ENCODE data around the gene KRT6B.

DNA sequence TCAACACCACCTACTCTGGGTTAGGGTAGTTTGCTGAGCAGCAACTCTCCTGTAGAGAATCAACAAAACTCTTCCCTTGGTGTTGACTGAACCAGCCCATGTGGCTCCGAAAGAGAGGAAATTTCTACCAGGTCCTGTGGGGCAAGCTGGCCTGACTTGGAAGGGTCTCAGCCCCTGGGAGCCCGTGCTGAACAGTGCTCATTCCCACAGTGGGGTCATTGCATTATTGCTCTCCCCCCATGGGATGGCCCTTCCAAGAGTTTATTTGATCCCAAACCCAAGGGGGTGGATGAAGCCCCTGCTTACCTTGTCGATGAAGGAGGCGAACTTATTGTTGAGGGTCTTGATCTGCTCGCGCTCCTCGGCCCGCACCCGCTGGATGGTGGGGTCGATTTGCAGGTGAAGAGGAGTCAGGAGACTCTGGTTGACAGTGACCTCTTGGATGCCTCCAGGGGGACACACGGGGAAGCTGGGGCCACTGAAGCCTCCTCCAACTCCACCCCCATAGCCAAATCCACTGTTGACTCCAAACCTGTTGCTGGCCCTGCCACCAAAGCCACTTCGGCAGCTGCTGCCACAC lies 18.4 kb downstream of the KRT6B start:
- TF ChIP-seq, protein P1, sequence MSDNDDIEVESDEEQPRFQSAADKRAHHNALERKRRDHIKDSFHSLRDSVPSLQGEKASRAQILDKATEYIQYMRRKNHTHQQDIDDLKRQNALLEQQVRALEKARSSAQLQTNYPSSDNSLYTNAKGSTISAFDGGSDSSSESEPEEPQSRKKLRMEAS (IDR thresholded peaks at IDR 0.05): no peak
- TF ChIP-seq EP300 (IDR thresholded peaks at IDR 0.05; ENCODE audit: borderline replicate concordance) (no peak), TCF12 (IDR thresholded peaks at IDR 0.05; ENCODE audit: low read depth) (no peak), YY1 (IDR thresholded peaks at IDR 0.05; ENCODE audit: low read depth) (no peak), RAD21 (IDR thresholded peaks at IDR 0.05; ENCODE audit: low read depth) (no peak), TEAD4 (IDR thresholded peaks at IDR 0.05) (no peak), NFIC (IDR thresholded peaks at IDR 0.05) (no peak), USF1 (IDR thresholded peaks at IDR 0.05) (no peak), TAF1 (IDR thresholded peaks at IDR 0.05; ENCODE audit: low read depth) (no peak), REST (IDR thresholded peaks at IDR 0.05; ENCODE audit: low read depth) (no peak)
